Adrenal gland (tissue), 5 donors: Measurements from ENCODE around the gene LRRC4C.

Source experiments
- CTCF ChIP-seq, 6 experiments: fragments of 450-650 bp in 4 of 6; fragments of 200-600 bp in 2 of 6; sonication (generic) in 1 of 6; IDR thresholded peaks; 1 replicate in 5 of 6; 2 replicates in 1 of 6; pipeline versions ENCODE4 v1.5.1 to v1.8.0; 2016 to 2021; ENCODE audit warnings: antibody characterized with exemption in 6 of 6, mild to moderate bottlenecking in 2 of 6, moderate library complexity in 1 of 6
- POLR2A ChIP-seq, 2 donors: fragments of 450-650 bp; IDR thresholded peaks; one replicate each; pipeline ENCODE4 v1.6.1; 2017; ENCODE audit warnings: antibody characterized with exemption in 2 of 2, mild to moderate bottlenecking in 2 of 2, moderate library complexity in 1 of 2
- donor health status: DM: no; HTN: no; CAD: no.

- TF ChIP-seq POLR2A (IDR thresholded peaks at IDR 0.05) (no peak), CTCF (IDR thresholded peaks at IDR 0.05) (no peak)
Observed at GRCh38 chr11:40246983-40247382, 1212.5 kb downstream of the LRRC4C start.
